HG03457 (cell line): ENCODE results near the gene BRD7.

Experiments used
- ATAC-seq: cut with Tn5 transposase; IDR thresholded peaks from one replicate; pipeline ENCODE4 v1.9.1; 2021; ENCODE audit warnings: moderate number of reproducible peaks; ENCODE audit not compliant: unreplicated experiment

Gene BRD7

GRCh38 chr16:50390371-50390771 lies 21.6 kb upstream of the BRD7 start:
- ATAC-seq = no peak

- no peak for ATAC-seq
These were observed 21.1 kb upstream of the BRD7 start for GRCh38 chr16:50389900-50390299.

DNA sequence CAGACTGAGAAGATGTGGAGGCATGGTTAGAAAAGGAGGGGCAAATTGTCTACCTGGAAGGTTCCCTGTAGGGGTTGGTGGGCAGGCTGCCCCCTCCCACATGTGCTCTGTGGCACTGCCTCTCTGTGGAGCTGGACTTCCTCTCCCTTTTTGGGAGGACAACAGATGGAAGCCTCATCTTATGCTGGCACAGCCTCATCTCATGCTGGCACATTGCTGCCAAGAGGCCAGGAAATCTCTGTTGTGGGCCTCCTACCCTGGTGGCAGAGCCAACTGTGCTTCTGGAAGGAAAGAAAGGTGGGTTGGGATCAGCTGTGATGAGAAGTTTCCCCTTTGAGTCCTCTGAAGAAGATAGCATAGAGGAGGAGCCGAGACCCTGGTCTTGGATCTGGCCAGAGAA lies 19.7 kb upstream of the BRD7 start:
- ATAC-seq = no peak

DNA sequence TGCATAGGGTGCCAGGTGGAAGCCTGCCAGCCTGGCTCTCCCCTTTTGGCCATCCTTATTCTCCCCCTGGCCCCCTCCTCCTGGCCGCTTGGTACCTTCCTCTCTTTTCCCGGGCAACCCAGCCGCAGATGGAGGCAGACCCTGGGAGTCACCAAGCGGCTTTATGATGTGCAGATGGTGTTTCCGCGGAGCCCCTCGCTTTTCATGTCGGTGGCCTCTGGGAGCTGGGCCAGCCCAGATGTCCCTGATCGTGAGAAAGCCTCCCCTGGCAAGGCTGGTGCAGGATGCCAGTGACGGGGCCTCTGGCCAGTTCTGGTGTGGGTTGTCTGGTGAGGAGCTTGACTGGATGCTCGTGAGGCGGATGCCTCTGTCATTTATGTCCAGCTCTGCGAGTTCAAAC lies 18.0 kb upstream of the BRD7 start:
- ATAC-seq = no peak

- ATAC-seq = no peak
These were observed 17.4 kb upstream of the BRD7 start for GRCh38 chr16:50386139-50386538.

DNA sequence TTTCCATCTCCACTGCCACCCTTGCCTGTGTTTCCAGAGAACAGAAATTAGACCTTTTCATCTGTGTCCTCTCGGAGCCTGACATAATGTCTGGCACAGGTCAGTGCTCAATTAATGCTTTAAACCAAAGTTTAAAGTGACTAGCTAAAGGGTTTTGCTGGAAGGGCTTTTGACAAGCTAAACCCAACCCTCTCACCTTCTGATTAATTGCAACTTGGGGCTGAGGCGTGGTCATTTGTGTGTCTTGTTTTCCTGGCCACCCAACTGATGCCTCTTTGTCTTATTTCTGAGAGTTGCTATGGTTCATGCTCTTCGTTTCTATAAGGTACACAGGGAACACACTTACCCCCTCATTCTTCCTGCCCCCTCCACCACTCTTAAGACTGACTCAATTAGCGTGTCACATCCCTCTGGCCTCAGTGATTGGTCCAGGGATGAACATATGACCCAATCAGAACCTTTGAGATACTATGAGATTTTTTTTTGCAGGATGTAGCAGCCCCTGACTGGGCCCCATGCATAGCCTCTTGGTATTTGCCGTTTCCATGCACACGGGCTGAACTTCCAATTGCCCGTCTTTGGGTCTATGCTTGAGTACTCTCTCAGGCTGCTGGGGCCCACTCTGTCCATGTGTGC lies 15.8 kb upstream of the BRD7 start:
- ATAC-seq = no peak

GRCh38 chr16:50381679-50382440 lies 13.1 kb upstream of the BRD7 start:
- ATAC-seq = no peak

DNA sequence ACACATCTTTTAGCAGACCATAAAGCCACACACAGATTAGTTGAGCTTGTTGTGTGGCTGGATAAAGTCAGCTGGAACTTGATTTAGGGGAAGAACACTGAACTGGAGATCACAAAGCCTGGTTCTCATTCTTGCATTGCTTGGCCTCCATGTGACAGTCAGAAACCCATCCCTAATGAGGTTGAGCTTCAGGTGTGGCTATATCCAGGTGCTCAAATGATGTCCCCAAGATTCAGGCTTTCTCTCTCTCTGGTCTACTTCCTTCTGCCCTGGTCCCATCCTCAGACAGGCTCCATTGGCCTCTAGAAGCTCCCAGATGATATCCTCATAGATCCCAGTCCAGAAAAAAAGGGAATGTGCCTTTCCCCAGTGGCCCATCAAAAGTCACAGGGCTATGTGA lies 9.6 kb upstream of the BRD7 start:
- ATAC-seq = no peak

GRCh38 chr16:50377001-50377400 lies 8.2 kb upstream of the BRD7 start:
- ATAC-seq = no peak

DNA sequence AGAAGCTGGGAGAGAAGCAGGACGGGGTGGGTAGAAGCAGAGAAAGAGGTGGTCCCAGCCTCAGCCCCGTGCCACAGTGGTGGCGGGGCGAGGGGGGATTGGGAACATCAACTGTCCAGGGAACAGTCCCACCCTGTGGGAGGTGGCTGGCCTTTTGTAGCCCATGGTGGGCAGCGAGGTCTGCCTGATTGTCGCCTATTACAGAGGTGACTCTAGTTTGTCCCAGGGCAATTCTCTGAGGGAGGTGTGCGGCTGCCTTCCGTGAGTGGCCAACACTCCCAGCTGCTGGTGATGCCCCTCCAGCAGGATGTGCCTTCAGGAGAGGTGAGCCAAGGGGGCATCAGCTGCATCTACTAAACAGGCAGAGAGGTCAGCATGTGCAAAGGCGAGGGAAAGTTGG lies 5.0 kb upstream of the BRD7 start:
- ATAC-seq = no peak

GRCh38 chr16:50373345-50373701 lies 4.5 kb upstream of the BRD7 start:
- ATAC-seq = no peak

GRCh38 chr16:50372611-50373344 lies 4.0 kb upstream of the BRD7 start:
- no peak for ATAC-seq

- no peak for ATAC-seq
These were observed 3.3 kb upstream of the BRD7 start for GRCh38 chr16:50371936-50372595.

- ATAC-seq = no peak
These were observed 2.4 kb upstream of the BRD7 start for GRCh38 chr16:50371036-50371716.

DNA sequence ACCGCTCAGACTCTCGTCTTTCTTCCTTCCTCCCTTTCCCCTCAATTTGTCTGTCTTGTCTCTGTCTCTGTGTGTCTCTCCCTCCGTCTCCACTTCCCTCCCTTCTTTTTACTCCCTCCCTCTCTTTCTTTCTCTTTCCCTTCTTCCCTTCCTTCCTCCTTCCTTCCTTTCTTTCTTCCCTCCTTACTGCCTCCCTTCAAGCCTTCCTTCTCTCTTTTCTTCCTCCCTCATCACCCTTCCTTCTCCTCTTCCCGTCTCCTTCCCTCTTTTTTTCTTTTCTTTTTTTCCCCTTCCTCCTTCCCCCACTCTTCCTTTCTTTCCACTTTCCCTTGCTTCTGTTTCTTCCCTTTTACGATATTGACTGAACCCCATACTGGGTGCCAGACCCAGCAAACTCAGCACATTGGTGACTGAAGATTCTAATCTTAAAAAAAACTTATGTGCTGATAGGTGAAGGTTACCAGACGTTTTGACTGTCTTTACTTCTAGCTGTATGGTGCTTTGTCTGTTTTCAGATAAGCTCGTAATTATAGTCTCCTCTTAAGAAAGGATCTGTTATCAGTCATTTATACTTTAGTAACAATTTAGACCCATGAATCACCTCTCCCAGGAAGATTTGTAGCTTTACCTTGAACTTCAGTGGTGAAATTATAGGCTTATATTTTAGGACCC lies 481 bp upstream of the BRD7 start:
- ATAC-seq = no peak

DNA sequence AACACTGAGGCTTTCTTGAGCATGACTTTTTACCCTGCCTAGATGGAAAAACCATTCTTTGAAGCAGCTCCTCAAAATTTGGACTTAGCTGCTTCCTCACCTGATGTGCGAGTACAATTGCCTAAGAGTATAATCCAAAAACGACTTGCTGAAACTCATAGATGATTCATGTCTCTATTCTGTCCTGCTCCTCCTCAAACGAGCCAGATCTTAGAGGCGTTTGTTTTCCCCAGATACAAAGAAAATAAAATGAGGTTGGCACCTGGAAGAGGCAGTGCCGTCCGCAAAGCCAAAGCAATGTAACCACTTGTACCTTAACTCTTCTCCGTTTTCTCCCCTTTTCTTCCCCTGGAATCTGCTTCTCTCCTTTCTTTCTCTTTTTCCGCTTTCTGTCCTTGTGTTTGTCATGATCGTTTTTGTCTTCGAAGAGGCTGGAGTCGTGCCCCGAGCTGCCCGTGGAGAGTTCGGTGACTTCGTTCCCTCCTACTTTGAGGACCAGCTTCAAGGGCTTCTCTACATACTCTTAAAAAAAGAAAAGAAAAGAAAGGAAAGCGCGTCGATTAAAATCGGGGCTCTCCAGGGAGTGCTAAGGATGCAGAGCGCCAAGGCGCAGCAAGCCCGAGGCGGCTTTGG lies 895 bp downstream of the BRD7 start:
- ATAC-seq = peak; percentile 26

DNA sequence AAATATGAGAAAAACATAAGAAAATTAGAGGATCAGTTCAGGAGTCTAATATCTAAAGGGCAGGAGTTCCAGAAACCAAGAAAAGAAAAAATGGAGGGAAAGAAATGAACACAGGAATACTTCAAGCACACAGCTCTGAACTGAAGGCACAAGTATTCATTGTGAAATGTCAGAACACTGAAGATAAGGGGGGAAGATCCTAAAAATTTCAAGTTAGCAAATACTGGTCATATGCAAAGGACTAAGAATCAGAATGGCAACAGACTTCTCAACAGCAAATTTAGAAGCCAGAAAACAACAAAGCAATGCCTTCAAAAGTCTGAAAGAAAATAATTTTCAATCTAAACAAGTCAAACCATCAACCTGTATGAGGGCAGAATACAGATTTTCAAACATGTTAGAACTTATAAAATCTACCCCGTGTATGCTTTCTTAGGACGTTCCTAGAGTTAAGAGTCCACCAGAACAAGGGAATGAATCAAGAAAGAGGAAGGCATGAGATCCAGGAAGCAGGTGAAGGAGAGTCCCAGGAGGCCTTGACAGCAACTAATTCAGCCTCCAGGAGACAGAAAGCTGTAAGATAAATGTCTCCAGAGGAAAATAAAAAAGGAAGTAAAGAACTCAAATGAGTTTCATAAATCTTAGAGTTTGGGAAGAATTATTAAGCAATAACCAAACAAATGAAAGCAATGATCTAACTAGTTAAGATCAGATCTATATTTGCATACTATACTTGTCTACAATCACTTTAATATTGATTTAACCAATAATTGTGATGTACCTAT lies 2.8 kb downstream of the BRD7 start:
- no peak for ATAC-seq

- ATAC-seq = no peak
These were observed 5.1 kb downstream of the BRD7 start for GRCh38 chr16:50363656-50364055.

- no peak for ATAC-seq
These were observed 8.0 kb downstream of the BRD7 start for GRCh38 chr16:50360779-50361178.
